ENCODE results near the gene BRME1.

Gene BRME1

GRCh38 chr19:13880059-13881043 lies 25.6 kb downstream of the BRME1 start:
- no peak overlapping the region for H3K27ac ChIP-seq (replicated peaks; ENCODE audit: low read length)

GRCh38 chr19:13877303-13877702 lies 28.6 kb downstream of the BRME1 start:
- H3K79me1 ChIP-seq (ENCODE audit: low read depth, low read length) = no peaks in the 10 kb centered on the region
- H3K9ac ChIP-seq (ENCODE audit: low read depth, low read length, poor library complexity) = peak overlapping the region; percentile 74
- no CpG with 5 or more reads among the region's 27 CpGs for WGBS, 2 donors (ENCODE audit: extremely low coverage in 2 of 2, insufficient read length in 2 of 2, insufficient replicate concordance in 1 of 2)
- H2BK15ac ChIP-seq (ENCODE audit: low read length) = peak overlapping the region; percentile 99
- H2BK5ac ChIP-seq (ENCODE audit: low read length) = no peak overlapping the region
- peak overlapping the region; percentile 60 for H3K18ac ChIP-seq (ENCODE audit: low read length)
- H2AFZ ChIP-seq (ENCODE audit: low read length) = no peak overlapping the region
- H3K14ac ChIP-seq (ENCODE audit: low read length) = no peak overlapping the region
- no peak overlapping the region for H3K4me3 ChIP-seq (ENCODE audit: low read length in 2 of 2)
- no peak overlapping the region for H4K8ac ChIP-seq (ENCODE audit: low read depth, low read length)
- H3K27me3 ChIP-seq (ENCODE audit: control insufficient read depth in 3 of 3, insufficient read depth in 3 of 3, low read depth in 1 of 3, low read length in 3 of 3) = peaks cover 0 to 3% (median 2%) of the 10 kb centered on the region in 3 experiments
- no peaks in the 10 kb centered on the region for H3K9me3 ChIP-seq (replicated peaks in 1 of 2; ENCODE audit: control insufficient read depth in 2 of 2, insufficient read depth in 1 of 2, low read depth in 1 of 2, low read length in 2 of 2)
- no peaks in the 10 kb centered on the region for H3K36me3 ChIP-seq (replicated peaks in 1 of 2; ENCODE audit: control insufficient read depth in 2 of 2, insufficient read depth in 2 of 2, low read length in 2 of 2)
- no peak overlapping the region for H3K4ac ChIP-seq (ENCODE audit: low read length)
- no peak overlapping the region for H2BK120ac ChIP-seq (ENCODE audit: low read depth, low read length)
- DNase-seq (ENCODE audit: low spot score) = no peak
- no peak overlapping the region for H3K4me2 ChIP-seq (ENCODE audit: insufficient read depth, low read length, poor library complexity, severe bottlenecking)
- H4K91ac ChIP-seq (ENCODE audit: low read depth, low read length, poor library complexity) = no peak overlapping the region
- no peak overlapping the region for H3K27ac ChIP-seq (replicated peaks; ENCODE audit: low read length)
- H2BK12ac ChIP-seq (ENCODE audit: low read length) = no peak overlapping the region
- H3K4me1 ChIP-seq (ENCODE audit: control insufficient read depth in 2 of 2, insufficient read depth in 1 of 2, low read depth in 1 of 2, low read length in 2 of 2) = peaks cover 23 to 25% of the 10 kb centered on the region in 2 donors
- peak overlapping the region; percentile 61 for H2AK5ac ChIP-seq (ENCODE audit: low read depth, low read length)
- H3K23ac ChIP-seq (ENCODE audit: low read depth, low read length, poor library complexity) = peak overlapping the region; percentile 81

More at GRCh38 chr19:13880059-13881043, 25.6 kb downstream of the BRME1 start:
- Histone ChIP-seq H2AFZ (ENCODE audit: low read length) (peak overlapping the region; percentile 85), H3K4me1 (ENCODE audit: control insufficient read depth in 2 of 2, insufficient read depth in 1 of 2, low read depth in 1 of 2, low read length in 2 of 2) (peaks cover 19 to 23% of the 10 kb centered on the region in 2 donors), H3K9me3 (replicated peaks in 1 of 2; ENCODE audit: control insufficient read depth in 2 of 2, insufficient read depth in 1 of 2, low read depth in 1 of 2, low read length in 2 of 2) (no peaks in the 10 kb centered on the region), H2BK120ac (ENCODE audit: low read depth, low read length) (no peak overlapping the region), H2BK12ac (ENCODE audit: low read length) (no peak overlapping the region), H4K91ac (ENCODE audit: low read depth, low read length, poor library complexity) (no peak overlapping the region), H3K4me2 (ENCODE audit: insufficient read depth, low read length, poor library complexity, severe bottlenecking) (peak overlapping the region; percentile 53), H3K23ac (ENCODE audit: low read depth, low read length, poor library complexity) (no peak overlapping the region), H2AK5ac (ENCODE audit: low read depth, low read length) (peak overlapping the region; percentile 5), H2BK15ac (ENCODE audit: low read length) (peak overlapping the region; percentile 3), H3K9ac (ENCODE audit: low read depth, low read length, poor library complexity) (no peak overlapping the region), H3K14ac (ENCODE audit: low read length) (no peak overlapping the region), H3K4me3 (ENCODE audit: low read length in 2 of 2) (no peak overlapping the region), H3K18ac (ENCODE audit: low read length) (peak overlapping the region; percentile 95), H4K8ac (ENCODE audit: low read depth, low read length) (no peak overlapping the region), H3K27me3 (ENCODE audit: control insufficient read depth in 3 of 3, insufficient read depth in 3 of 3, low read depth in 1 of 3, low read length in 3 of 3) (peaks cover 0 to 2% (median 2%) of the 10 kb centered on the region in 3 experiments), H2BK5ac (ENCODE audit: low read length) (no peak overlapping the region), H3K79me1 (ENCODE audit: low read depth, low read length) (no peaks in the 10 kb centered on the region), H3K36me3 (replicated peaks in 1 of 2; ENCODE audit: control insufficient read depth in 2 of 2, insufficient read depth in 2 of 2, low read length in 2 of 2) (no peaks in the 10 kb centered on the region), H3K4ac (ENCODE audit: low read length) (no peak overlapping the region)
- WGBS, 2 donors (ENCODE audit: extremely low coverage in 2 of 2, insufficient read length in 2 of 2, insufficient replicate concordance in 1 of 2) = no CpG with 5 or more reads among the region's 34 CpGs
- DNase-seq (ENCODE audit: low spot score) = peak; percentile 86

- no CpG with 5 or more reads among the region's 5 CpGs for WGBS, 2 donors (ENCODE audit: extremely low coverage in 2 of 2, insufficient read length in 2 of 2, insufficient replicate concordance in 1 of 2)
- peak within 1 kb of the TSS; percentile 74 for H3K9ac ChIP-seq (ENCODE audit: low read depth, low read length, poor library complexity)
- H2BK12ac ChIP-seq (ENCODE audit: low read length) = no peak within 1 kb of the TSS
Measured at GRCh38 chr19:13876834-13877233, 29.1 kb downstream of the BRME1 start, which contains the start of gene NANOS3. Gene NANOS3 (plus strand): TSS chr19:13877134. CDS start chr19:13877249, 115 bp downstream.

GRCh38 chr19:13875824-13876223 lies 30.1 kb downstream of the BRME1 start:
- no CpG with 5 or more reads among the region's 5 CpGs for WGBS, 2 donors (ENCODE audit: extremely low coverage in 2 of 2, insufficient read length in 2 of 2, insufficient replicate concordance in 1 of 2)
- H3K4me2 ChIP-seq (ENCODE audit: insufficient read depth, low read length, poor library complexity, severe bottlenecking) = no peak overlapping the region
- DNase-seq (ENCODE audit: low spot score) = no peak
- H4K91ac ChIP-seq (ENCODE audit: low read depth, low read length, poor library complexity) = no peak overlapping the region
- no peak overlapping the region for H4K8ac ChIP-seq (ENCODE audit: low read depth, low read length)
- no peak overlapping the region for H2BK15ac ChIP-seq (ENCODE audit: low read length)
- no peak overlapping the region for H3K27ac ChIP-seq (replicated peaks; ENCODE audit: low read length)
- no peak overlapping the region for H2BK5ac ChIP-seq (ENCODE audit: low read length)
- H3K79me1 ChIP-seq (ENCODE audit: low read depth, low read length) = no peaks in the 10 kb centered on the region
- no peak overlapping the region for H3K9ac ChIP-seq (ENCODE audit: low read depth, low read length, poor library complexity)
- no peak overlapping the region for H3K4ac ChIP-seq (ENCODE audit: low read length)
- H3K14ac ChIP-seq (ENCODE audit: low read length) = no peak overlapping the region
- peaks cover 13% of the 10 kb centered on the region in 2 donors for H3K4me1 ChIP-seq (ENCODE audit: control insufficient read depth in 2 of 2, insufficient read depth in 1 of 2, low read depth in 1 of 2, low read length in 2 of 2)
- no peak overlapping the region for H2AFZ ChIP-seq (ENCODE audit: low read length)
- H3K9me3 ChIP-seq (replicated peaks in 1 of 2; ENCODE audit: control insufficient read depth in 2 of 2, insufficient read depth in 1 of 2, low read depth in 1 of 2, low read length in 2 of 2) = no peaks in the 10 kb centered on the region
- no peak overlapping the region for H2BK120ac ChIP-seq (ENCODE audit: low read depth, low read length)
- no peak overlapping the region for H3K4me3 ChIP-seq (ENCODE audit: low read length in 2 of 2)
- peaks cover 0 to 6% (median 3%) of the 10 kb centered on the region in 3 experiments for H3K27me3 ChIP-seq (ENCODE audit: control insufficient read depth in 3 of 3, insufficient read depth in 3 of 3, low read depth in 1 of 3, low read length in 3 of 3)
- H2AK5ac ChIP-seq (ENCODE audit: low read depth, low read length) = no peak overlapping the region
- H3K23ac ChIP-seq (ENCODE audit: low read depth, low read length, poor library complexity) = no peak overlapping the region
- no peak overlapping the region for H3K18ac ChIP-seq (ENCODE audit: low read length)
- no peaks in the 10 kb centered on the region for H3K36me3 ChIP-seq (replicated peaks in 1 of 2; ENCODE audit: control insufficient read depth in 2 of 2, insufficient read depth in 2 of 2, low read length in 2 of 2)
- no peak overlapping the region for H2BK12ac ChIP-seq (ENCODE audit: low read length)

More at GRCh38 chr19:13876834-13877233, 29.1 kb downstream of the BRME1 start, which contains the start of gene NANOS3:
- peaks cover 21% of the 10 kb centered on the region in 2 donors for H3K4me1 ChIP-seq (ENCODE audit: control insufficient read depth in 2 of 2, insufficient read depth in 1 of 2, low read depth in 1 of 2, low read length in 2 of 2)
- H3K4me3 ChIP-seq (ENCODE audit: low read length in 2 of 2) = no peak within 1 kb of the TSS
- H2BK15ac ChIP-seq (ENCODE audit: low read length) = peak within 1 kb of the TSS; percentile 99
- peaks cover 0 to 3% (median 2%) of the 10 kb centered on the region in 3 experiments for H3K27me3 ChIP-seq (ENCODE audit: control insufficient read depth in 3 of 3, insufficient read depth in 3 of 3, low read depth in 1 of 3, low read length in 3 of 3)
- H3K4ac ChIP-seq (ENCODE audit: low read length) = no peak within 1 kb of the TSS
- no peaks in the 10 kb centered on the region for H3K9me3 ChIP-seq (replicated peaks in 1 of 2; ENCODE audit: control insufficient read depth in 2 of 2, insufficient read depth in 1 of 2, low read depth in 1 of 2, low read length in 2 of 2)
- peak within 1 kb of the TSS; percentile 68 for H2AK5ac ChIP-seq (ENCODE audit: low read depth, low read length)
- H4K91ac ChIP-seq (ENCODE audit: low read depth, low read length, poor library complexity) = no peak within 1 kb of the TSS
- H3K23ac ChIP-seq (ENCODE audit: low read depth, low read length, poor library complexity) = peak within 1 kb of the TSS; percentile 81
- peak within 1 kb of the TSS; percentile 60 for H3K18ac ChIP-seq (ENCODE audit: low read length)
- H2AFZ ChIP-seq (ENCODE audit: low read length) = no peak within 1 kb of the TSS
- H3K36me3 ChIP-seq (replicated peaks in 1 of 2; ENCODE audit: control insufficient read depth in 2 of 2, insufficient read depth in 2 of 2, low read length in 2 of 2) = no peaks in the 10 kb centered on the region
- no peak within 1 kb of the TSS for H3K27ac ChIP-seq (replicated peaks; ENCODE audit: low read length)
- H2BK120ac ChIP-seq (ENCODE audit: low read depth, low read length) = no peak within 1 kb of the TSS
- no peak within 1 kb of the TSS for H3K14ac ChIP-seq (ENCODE audit: low read length)
- no peak within 1 kb of the TSS for H2BK5ac ChIP-seq (ENCODE audit: low read length)
- no peaks in the 10 kb centered on the region for H3K79me1 ChIP-seq (ENCODE audit: low read depth, low read length)
- H3K4me2 ChIP-seq (ENCODE audit: insufficient read depth, low read length, poor library complexity, severe bottlenecking) = no peak within 1 kb of the TSS
- no peak within 1 kb of the TSS for H4K8ac ChIP-seq (ENCODE audit: low read depth, low read length)
- DNase-seq (ENCODE audit: low spot score) = no peak

Data from neuronal stem cell (in vitro differentiated cells).